Measurements from ENCODE around the gene PTPRN2.

Gene PTPRN2

GRCh38 chr7:157721468-157722136 lies 866.0 kb downstream of the PTPRN2 start:
- no peak for DNase-seq

GRCh38 chr7:157719705-157720655 lies 867.6 kb downstream of the PTPRN2 start:
- DNase-seq: no peak

- DNase-seq: no peak
Observed at GRCh38 chr7:157719008-157719682, 868.5 kb downstream of the PTPRN2 start.

GRCh38 chr7:157718303-157719007 lies 869.2 kb downstream of the PTPRN2 start:
- DNase-seq: no peak

- no peak for DNase-seq
Observed at GRCh38 chr7:157717211-157718174, 870.1 kb downstream of the PTPRN2 start.

- DNase-seq: no peak
Observed at GRCh38 chr7:157715938-157716280, 871.7 kb downstream of the PTPRN2 start.

- DNase-seq: no peak
Observed at GRCh38 chr7:157715071-157715937, 872.3 kb downstream of the PTPRN2 start.

- no peak for DNase-seq
Observed at GRCh38 chr7:157714166-157715070, 873.2 kb downstream of the PTPRN2 start.

GRCh38 chr7:157713591-157713990 lies 874.0 kb downstream of the PTPRN2 start:
- DNase-seq: no peak

GRCh38 chr7:157712666-157713235 lies 874.9 kb downstream of the PTPRN2 start:
- DNase-seq: no peak

GRCh38 chr7:157711353-157711888 lies 876.2 kb downstream of the PTPRN2 start:
- DNase-seq: no peak

GRCh38 chr7:157710396-157710795 lies 877.2 kb downstream of the PTPRN2 start:
- DNase-seq: no peak

- DNase-seq: no peak
Observed at GRCh38 chr7:157709531-157710251, 877.9 kb downstream of the PTPRN2 start.

GRCh38 chr7:157708919-157709295 lies 878.7 kb downstream of the PTPRN2 start:
- DNase-seq: no peak

GRCh38 chr7:157707983-157708918 lies 879.4 kb downstream of the PTPRN2 start:
- DNase-seq: no peak

- no peak for DNase-seq
Observed at GRCh38 chr7:157704365-157704764, 883.3 kb downstream of the PTPRN2 start.
